HFF-Myc (cell line): ENCODE measurements around the gene EXOSC5.

ENCODE experiments used
- DNase-seq: peaks from one replicate; pipeline ENCODE4 v3.0.0-alpha.2; 2011; ENCODE audit warnings: low read depth; ENCODE audit errors: extremely low read depth
- H3K4me3 ChIP-seq: replicated peaks from 2 replicates; pipeline ENCODE4 v1.5.1; 2011; ENCODE audit warnings: low read depth, mild to moderate bottlenecking, control low read depth, low read length
- TF ChIP-seq, protein P1 (sequence below): IDR thresholded peaks from 2 replicates; pipeline ENCODE4 v1.5.1; 2012; ENCODE audit warnings: mild to moderate bottlenecking, low read depth, low read length, control low read depth; ENCODE audit errors: missing control alignments

The EXOSC5 gene

GRCh38 chr19:41425174-41426115, 28.3 kb upstream of the EXOSC5 start:
- H3K4me3 ChIP-seq, result no peak overlapping the region
- TF ChIP-seq, protein P1, sequence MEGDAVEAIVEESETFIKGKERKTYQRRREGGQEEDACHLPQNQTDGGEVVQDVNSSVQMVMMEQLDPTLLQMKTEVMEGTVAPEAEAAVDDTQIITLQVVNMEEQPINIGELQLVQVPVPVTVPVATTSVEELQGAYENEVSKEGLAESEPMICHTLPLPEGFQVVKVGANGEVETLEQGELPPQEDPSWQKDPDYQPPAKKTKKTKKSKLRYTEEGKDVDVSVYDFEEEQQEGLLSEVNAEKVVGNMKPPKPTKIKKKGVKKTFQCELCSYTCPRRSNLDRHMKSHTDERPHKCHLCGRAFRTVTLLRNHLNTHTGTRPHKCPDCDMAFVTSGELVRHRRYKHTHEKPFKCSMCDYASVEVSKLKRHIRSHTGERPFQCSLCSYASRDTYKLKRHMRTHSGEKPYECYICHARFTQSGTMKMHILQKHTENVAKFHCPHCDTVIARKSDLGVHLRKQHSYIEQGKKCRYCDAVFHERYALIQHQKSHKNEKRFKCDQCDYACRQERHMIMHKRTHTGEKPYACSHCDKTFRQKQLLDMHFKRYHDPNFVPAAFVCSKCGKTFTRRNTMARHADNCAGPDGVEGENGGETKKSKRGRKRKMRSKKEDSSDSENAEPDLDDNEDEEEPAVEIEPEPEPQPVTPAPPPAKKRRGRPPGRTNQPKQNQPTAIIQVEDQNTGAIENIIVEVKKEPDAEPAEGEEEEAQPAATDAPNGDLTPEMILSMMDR, result no peak
- DNase-seq, result no peak

- no peak overlapping the region for H3K4me3 ChIP-seq
- DNase-seq, result no peak
- TF ChIP-seq, protein P1, result no peak
Measured at GRCh38 chr19:41424335-41425173, 27.4 kb upstream of the EXOSC5 start.

DNA sequence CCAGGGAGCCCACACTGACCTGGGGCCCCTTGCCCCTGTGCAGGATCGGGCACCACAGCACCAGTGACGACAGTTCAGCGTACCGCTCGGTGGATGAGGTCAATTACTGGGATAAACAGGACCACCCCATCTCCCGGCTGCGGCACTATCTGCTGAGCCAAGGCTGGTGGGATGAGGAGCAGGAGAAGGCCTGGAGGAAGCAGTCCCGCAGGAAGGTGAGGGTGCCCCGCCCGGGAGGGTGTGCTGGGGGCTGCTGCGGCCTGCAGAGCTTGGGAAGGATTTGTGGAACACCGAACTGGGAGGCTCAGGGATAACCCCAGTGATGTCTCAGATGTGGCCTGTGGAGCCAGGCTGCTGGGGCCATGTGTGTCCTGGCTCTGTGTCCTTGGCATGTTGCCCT, 25.8 kb upstream of the EXOSC5 start:
- TF ChIP-seq, protein P1, result no peak
- no peak for DNase-seq
- no peak overlapping the region for H3K4me3 ChIP-seq

- no peak for DNase-seq
- no peak overlapping the region for H3K4me3 ChIP-seq
- TF ChIP-seq, protein P1, result no peak
Measured at GRCh38 chr19:41422456-41422855, 25.3 kb upstream of the EXOSC5 start.

DNA sequence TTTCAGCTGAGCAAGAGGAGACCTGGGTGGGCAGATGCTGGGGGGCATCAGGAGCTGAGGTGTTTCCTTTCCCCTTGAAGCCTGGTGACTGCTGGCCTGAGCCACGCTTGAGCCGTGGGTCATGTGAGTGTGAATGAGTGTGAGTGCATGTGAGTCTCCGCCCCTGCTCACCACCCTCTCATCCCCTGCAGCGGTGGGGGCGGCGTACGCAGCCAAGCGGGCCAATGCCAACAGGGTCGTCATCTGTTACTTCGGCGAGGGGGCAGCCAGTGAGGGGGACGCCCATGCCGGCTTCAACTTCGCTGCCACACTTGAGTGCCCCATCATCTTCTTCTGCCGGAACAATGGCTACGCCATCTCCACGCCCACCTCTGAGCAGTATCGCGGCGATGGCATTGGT, 24.8 kb upstream of the EXOSC5 start:
- no peak for DNase-seq
- H3K4me3 ChIP-seq, result no peak overlapping the region
- TF ChIP-seq, protein P1, result no peak

GRCh38 chr19:41421314-41421713, 24.2 kb upstream of the EXOSC5 start:
- no peak overlapping the region for H3K4me3 ChIP-seq
- TF ChIP-seq, protein P1, result no peak
- DNase-seq, result no peak
